Stimulated activated CD4-positive, alpha-beta T cell treated with anti-CD3 and anti-CD28 coated beads, Interleukin-1b, Interleukin-23, amount 100 ng/mL, for 48 hours (primary cell): ENCODE results near the gene STARD10.
"Not testable (repeated sequence)": the region's sequence is repeated elsewhere in the genome, so short reads cannot be mapped to it uniquely, and the experiment has no call there.

Source experiments
- DNase-seq: peaks from one replicate; pipeline ENCODE4 v3.0.0-alpha.2; 2020

The STARD10 gene

DNA sequence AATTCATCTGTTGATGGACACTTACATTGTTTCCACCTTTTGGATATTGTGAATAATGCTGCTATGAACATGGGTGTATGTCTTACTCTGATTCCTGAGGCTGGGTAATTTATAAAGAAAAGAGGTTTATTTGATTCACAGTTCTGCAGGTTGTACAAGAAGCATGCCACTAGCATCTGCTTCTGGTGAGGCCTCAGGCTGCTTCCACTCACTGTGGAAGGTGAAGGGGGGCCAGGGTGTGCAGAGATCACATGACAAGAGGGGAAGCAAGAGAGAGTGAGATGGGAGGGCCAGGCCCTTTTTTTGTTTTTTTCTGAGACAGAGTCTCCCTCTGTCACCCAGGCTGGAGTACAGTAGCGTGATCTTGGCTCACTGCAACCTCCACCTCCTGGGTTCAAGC is 12.5 kb upstream of the STARD10 start:
- DNase-seq, result not testable (repeated sequence)

GRCh38 chr11:72805216-72805615 is 11.4 kb upstream of the STARD10 start:
- no peak for DNase-seq

- no peak for DNase-seq
These were observed 9.0 kb upstream of the STARD10 start for GRCh38 chr11:72802822-72803221.

DNA sequence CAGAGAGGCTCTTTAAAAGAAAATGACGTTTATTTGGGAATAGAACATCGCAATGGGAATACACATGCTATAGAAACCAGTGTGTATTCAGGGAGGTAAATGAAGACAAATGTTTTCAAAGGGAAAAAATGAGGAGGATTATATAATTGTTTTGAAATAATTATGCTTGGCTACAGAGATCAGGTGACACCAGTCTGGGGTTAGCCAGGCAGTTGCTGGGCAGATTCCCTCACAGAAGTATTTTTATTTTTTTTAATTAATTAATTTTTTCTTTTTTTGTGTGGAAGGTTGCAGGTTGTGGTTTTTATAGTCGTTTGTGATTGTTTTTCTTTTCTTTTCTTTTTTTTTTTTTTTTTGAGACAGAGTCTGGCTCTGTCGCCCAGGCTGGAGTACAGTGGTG is 5.6 kb upstream of the STARD10 start:
- no peak for DNase-seq

DNA sequence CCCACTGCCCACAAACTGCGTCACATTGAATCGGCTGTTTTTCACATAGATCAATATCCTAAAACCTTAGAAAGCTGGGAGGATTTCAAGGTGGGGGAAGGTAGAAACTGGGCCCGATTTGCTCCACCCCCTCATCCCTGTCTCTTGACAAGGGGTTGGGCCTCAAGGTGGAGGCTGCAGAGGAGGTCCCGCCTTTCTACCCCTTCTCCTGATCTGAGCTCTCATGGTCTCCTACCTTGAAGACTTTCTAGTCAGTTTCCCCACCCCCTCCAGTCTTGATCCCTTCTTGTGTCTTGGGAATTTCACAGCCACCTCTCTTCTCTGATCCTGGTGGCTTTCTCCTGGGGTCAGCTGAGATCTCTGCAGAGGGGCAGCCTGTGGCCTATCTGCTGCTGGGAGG is 4.5 kb upstream of the STARD10 start:
- no peak for DNase-seq

GRCh38 chr11:72793076-72793424 is 797 bp downstream of the STARD10 start:
- no peak for DNase-seq

DNA sequence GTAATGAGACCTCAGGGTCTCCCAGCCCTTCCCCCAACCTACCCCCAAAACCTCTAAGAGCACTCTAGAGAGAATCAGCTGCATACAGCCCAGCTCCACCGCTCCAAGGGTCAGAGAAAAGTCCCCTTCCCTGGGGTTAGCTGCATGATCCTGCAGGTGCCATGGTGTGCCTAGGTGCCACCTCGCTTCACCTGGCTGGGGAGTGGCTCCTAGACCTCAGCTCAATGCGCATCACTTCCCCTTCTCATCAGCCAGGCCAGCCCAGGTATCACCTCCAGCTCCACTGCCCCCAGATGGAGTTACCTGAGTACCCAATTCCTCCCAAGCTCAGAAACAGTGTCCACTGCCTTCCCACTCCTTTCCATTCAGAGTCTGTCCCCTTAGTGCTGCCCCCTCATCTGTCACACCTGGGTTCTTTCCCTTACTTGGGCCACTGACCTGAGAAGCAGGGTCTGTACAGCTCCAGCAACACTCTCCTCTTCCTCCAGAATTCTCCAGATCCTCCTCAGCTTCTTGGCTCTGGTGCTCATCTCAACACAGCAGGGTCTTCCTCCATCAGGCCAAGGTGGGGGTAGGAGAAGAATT is 1.3 kb downstream of the STARD10 start:
- DNase-seq, result no peak

- DNase-seq, result not testable (repeated sequence)
These were observed 2.6 kb downstream of the STARD10 start for GRCh38 chr11:72791228-72791627.

GRCh38 chr11:72789493-72790131 is 4.2 kb downstream of the STARD10 start:
- DNase-seq, result no peak

DNA sequence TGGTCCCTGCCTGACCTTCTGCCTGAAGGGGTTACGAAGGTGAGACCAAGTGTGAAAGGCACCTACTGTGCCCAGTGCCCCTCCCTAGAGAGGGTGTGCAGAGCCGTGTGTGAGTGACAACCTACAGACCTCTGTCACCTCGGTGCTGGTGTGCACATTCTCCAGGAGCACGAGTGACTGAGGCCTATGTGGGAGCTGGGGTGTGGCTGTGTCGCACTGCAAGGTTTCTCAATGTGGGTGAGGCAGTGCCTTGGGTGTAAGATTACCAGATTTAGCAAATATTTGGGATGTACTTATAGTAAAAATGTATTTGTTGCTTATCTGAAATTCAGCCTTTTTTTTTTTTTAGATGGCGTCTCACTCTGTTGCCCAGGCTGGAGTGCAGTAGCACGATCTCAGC is 5.6 kb downstream of the STARD10 start:
- no peak for DNase-seq

GRCh38 chr11:72787216-72788104 is 6.4 kb downstream of the STARD10 start:
- DNase-seq, result no peak

DNA sequence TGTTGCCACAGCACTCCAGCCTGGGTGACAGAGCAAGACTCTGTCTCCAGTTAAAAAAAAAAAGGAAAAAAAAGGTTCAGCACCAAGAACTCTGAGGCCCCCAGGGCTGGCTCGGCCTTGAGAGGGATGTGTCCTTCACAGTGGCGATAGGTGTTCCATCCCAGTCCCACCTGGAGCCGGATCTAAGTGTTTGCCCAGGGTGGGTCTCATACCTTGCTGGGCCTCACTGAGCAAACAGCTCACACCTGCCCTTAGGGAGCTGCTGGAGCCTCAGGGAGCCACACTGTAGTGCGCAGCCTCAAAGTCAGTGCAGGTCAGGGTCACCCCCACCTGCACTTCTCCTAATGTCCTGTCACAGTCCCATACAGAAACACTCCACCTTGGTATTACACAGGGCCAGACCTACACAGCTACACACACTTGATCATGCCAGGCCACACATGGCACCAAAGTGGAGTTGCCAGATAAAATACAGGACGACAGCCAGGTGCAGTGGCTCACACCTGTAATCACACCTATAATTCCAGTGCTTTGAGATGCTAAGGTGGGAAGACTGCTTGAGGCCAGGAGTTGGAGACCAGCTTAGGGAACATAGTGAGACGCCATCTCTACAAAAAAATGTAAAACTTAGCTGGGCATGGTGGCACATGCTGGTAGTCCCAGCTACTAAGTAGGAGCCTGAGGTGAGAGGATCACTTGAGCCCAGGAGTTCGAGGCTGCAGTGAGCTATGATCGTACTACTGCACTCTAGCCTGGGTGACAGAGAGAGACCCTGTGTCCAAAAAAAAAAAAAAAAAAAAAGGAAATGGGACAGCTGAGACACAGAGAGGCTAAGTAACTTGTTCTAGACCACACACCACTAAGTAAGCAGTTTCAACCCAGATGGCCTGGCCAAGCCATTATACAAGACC is 7.3 kb downstream of the STARD10 start:
- DNase-seq, result no peak

DNA sequence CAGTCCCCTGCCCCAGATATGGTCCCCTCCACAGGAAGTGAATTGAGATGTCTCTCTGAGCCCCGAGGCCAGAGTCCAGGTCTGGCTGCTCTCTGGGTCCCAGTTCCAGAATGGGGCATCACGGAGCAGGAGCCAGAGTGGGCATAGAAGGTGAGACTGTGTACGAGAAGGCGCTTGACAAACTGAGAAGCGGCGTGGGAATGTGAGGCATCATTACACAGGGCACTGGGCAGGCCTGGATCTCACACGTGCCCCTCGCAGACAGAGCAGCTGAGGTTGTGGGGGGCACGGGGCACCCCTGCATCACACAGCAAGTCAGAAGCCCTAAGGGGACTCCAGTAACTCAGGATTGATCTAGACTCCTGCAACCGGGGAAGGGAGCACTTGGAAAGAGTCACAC is 9.2 kb downstream of the STARD10 start:
- DNase-seq, result no peak

- DNase-seq, result no peak
These were observed 10.5 kb downstream of the STARD10 start for GRCh38 chr11:72783144-72783905.

GRCh38 chr11:72782081-72782920 is 11.5 kb downstream of the STARD10 start:
- DNase-seq, result no peak

DNA sequence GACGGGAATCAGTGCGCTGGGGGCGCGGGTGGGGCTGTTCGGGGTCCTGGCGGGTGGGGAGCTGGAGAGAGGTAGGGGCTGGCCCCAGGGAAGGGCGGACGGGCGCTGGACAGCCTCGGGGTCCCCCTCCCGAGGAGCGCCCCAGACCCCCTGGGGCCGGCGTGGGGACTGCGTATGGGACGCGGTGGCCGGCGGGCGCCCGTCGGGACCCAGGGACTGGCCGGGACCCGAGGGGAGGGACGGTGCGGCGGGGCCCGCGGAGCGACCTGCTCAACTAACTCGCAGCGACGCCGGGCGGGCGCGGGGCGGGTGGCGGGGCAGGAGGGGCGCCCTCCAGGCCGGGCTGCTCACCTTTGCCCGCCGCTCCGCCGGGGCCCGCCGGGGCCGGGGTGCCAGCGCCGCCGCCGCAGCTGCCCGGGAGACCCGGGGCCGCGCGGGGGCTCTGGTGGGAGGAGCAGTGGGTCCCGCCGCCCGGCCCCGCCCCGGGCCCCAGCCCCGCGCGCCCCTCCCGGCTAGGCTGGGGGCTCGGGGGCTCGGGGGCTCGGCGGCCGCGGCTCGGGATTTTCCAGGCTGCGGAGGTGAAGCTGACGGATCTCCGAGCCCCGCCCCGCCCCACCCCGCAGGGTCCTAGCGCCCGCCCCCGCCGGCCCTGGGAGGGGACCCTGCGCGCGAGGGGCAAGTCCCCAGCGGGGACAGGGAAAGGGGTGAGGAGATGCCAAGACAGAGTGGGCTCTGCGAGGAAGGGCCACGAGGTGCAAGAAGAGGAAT is 12.3 kb downstream of the STARD10 start:
- DNase-seq, result no peak

DNA sequence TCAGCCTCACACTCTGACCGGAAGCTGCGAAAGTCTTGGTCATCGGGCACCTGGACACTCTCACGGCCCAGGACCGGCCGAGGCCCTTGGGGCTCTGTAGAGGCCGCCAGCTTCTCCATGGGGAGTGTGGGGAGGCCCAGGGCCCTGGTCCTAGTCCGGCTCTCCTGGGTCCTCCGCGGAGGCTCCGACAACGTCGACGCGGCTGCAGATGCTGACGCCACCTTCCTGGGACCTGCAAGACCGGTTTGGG is 12.9 kb downstream of the STARD10 start:
- no peak for DNase-seq

DNA sequence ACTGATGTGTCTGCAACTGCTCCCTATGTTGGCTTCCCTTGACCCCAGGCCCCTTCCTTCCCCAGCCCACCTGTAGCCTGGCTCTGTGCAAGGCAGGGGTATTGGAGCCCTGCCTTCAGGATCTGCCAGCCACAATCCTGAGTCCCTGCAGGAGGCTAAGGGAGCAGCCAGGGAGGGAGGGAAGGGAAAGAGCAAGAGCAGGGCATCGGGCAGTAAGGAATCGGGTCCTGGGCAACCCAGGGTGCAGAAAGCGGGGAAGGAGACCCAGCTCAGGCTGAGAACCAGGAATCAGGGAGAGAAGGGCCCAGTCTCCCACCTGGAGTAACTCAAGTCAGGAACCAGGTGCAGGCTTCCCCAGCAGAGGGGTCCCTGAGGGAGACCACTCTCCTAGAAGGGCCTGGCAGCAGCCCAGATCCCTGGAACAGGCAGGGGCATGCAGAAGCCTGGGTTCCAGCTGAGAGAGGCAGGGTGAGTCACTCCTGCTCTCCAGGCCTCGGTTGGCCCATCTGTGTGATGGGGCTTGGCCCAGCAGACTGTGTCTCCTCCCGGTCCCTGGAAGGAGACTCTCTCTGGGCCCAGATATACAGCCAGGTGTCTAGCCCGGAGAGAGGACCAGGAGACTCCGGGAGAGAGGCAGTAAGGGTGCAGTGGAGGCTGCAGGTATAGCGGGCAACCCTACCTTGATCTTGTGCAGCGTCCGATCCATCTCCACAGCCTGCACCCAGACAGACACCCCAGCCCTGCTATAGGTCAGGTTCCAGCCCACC is 13.4 kb downstream of the STARD10 start:
- no peak for DNase-seq

- no peak for DNase-seq
These were observed 14.2 kb downstream of the STARD10 start for GRCh38 chr11:72779495-72780128.
